HUES48 (cell line): Measurements from ENCODE around the gene PEX16.

Experiments used
- H3K27ac ChIP-seq: one replicate; pipeline ENCODE4 v1.7.0; 2013; ENCODE audit warnings: low read depth, low read length, inconsistent platforms
- H3K27me3 ChIP-seq: 2 replicates; pipeline ENCODE4 v1.6.1; 2013; ENCODE audit warnings: mild to moderate bottlenecking, low read length; ENCODE audit not compliant: control insufficient read depth, insufficient read depth
- H3K36me3 ChIP-seq: 2 replicates; pipeline ENCODE4 v1.6.1; 2013; ENCODE audit warnings: low read length; ENCODE audit not compliant: control insufficient read depth, insufficient read depth
- H3K4me1 ChIP-seq: 2 replicates; pipeline ENCODE4 v1.6.1; 2013; ENCODE audit warnings: mild to moderate bottlenecking, low read length; ENCODE audit not compliant: control insufficient read depth, insufficient read depth
- H3K4me3 ChIP-seq: 2 replicates; pipeline ENCODE4 v1.5.1; 2013; ENCODE audit warnings: mild to moderate bottlenecking, low read depth, low read length
- H3K9ac ChIP-seq: 2 replicates; pipeline ENCODE4 v1.6.1; 2013; ENCODE audit warnings: mild to moderate bottlenecking, low read depth, low read length, moderate library complexity
- H3K9me3 ChIP-seq: 2 replicates; pipeline ENCODE4 v1.6.1; 2013; ENCODE audit warnings: low read length; ENCODE audit not compliant: control insufficient read depth, insufficient read depth

Gene PEX16

DNA sequence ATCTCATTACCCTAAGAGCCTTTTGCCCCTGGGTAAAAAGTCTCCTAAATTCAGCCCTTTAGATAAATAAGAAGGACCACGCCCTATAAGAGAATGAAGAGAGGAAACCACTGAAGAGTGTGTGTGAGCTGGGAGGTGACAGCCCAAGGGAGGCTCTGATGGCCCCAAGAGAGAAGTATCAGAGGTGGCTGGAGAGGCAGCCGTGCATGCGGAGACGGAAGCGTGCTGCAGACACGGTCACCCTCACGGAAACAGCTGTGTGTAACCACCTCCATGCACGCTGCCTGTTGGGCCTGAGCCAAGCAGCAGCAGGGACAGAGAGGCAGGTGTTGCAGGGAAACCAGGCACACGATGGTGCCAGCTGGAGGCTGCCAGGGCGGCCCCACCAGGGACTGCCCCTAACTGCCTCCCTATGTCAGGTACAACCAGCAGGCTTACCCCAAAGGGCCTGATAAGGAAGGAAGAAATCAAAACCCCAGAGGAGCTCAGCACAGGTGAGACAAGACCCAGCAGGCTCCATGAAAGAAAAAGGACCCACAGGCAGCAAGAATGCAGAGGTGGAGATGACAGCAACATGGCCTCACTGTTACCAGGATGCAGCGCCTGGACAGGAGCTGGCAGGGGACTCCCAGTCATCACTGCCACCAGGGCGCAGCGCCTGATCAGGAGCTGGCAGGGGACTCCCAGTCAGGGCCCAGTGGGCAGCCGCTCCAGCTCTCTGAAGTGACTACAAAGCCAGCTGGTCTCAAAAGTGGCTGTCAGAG, 12.5 kb upstream of the PEX16 start:
- Histone ChIP-seq H3K4me1 (no peaks in the 10 kb centered on the region), H3K9ac (no peak overlapping the region), H3K27ac (no peak overlapping the region), H3K27me3 (no peaks in the 10 kb centered on the region), H3K9me3 (no peaks in the 10 kb centered on the region), H3K36me3 (peaks cover 74% of the 10 kb centered on the region), H3K4me3 (no peak overlapping the region)

DNA sequence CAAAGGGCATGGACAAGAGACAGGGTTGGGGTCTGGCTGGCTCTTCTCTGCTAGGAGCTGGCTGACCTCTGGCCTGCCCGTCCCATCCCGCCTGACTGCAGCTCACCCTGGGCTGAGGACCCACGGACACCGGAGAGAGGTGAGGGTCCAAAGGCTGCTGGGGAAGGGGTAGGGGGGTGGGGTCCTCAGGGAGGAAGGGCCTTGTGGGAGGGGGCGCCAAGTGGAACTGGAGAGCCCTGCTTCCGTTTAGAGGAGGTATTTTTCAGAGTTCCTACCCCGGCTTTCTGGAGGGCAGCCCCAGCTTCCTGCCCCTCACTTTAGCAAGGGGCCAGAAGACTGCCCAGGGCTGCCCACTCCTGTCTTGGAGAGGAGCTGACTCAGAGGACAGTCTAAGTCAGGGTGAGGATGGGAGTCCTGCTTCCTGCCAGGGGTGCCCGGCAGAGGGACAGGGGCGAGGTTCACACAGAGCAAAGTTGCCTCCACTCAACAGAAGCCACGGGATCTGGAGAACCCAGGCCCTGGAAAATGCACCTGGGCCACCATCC, 11.9 kb upstream of the PEX16 start:
- H3K27ac ChIP-seq: no peak overlapping the region
- H3K9ac ChIP-seq: no peak overlapping the region
- no peaks in the 10 kb centered on the region for H3K27me3 ChIP-seq
- H3K4me1 ChIP-seq: no peaks in the 10 kb centered on the region
- peaks cover 74% of the 10 kb centered on the region for H3K36me3 ChIP-seq
- no peaks in the 10 kb centered on the region for H3K9me3 ChIP-seq
- H3K4me3 ChIP-seq: no peak overlapping the region

- no peaks in the 10 kb centered on the region for H3K27me3 ChIP-seq
Observed at GRCh38 chr11:45928535-45929215, 11.0 kb upstream of the PEX16 start.

GRCh38 chr11:45927684-45928413, 10.2 kb upstream of the PEX16 start:
- Histone ChIP-seq H3K36me3 (peaks cover 62% of the 10 kb centered on the region), H3K9ac (no peak overlapping the region), H3K27me3 (no peaks in the 10 kb centered on the region; the same call in 1 of the 2 replicates), H3K9me3 (no peaks in the 10 kb centered on the region), H3K27ac (no peak overlapping the region), H3K4me1 (no peaks in the 10 kb centered on the region), H3K4me3 (no peak overlapping the region)

More at GRCh38 chr11:45928535-45929215, 11.0 kb upstream of the PEX16 start:
- H3K9me3 ChIP-seq: no peaks in the 10 kb centered on the region
- no peaks in the 10 kb centered on the region for H3K4me1 ChIP-seq
- no peak overlapping the region for H3K4me3 ChIP-seq
- H3K36me3 ChIP-seq: peaks cover 71% of the 10 kb centered on the region
- no peak overlapping the region for H3K9ac ChIP-seq
- H3K27ac ChIP-seq: no peak overlapping the region

DNA sequence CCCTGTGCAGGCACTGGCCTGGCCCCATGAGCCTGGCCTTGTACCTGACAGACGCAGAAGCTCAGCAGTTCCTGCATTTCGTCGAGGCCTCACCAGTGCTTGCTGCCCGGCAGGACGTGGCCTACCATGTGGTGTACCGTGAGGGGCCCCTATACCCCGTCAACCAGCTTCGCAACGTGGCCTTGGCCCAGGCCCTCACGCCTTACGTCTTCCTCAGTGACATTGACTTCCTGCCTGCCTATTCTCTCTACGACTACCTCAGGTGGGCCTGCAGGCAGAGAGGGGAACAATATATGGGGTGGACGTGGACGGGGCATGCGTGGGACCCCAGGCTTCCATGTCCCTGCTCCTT, 9.6 kb upstream of the PEX16 start:
- Histone ChIP-seq H3K4me1 (no peaks in the 10 kb centered on the region), H3K9me3 (no peaks in the 10 kb centered on the region), H3K4me3 (no peak overlapping the region), H3K9ac (no peak overlapping the region), H3K36me3 (peaks cover 60% of the 10 kb centered on the region), H3K27ac (no peak overlapping the region), H3K27me3 (no peaks in the 10 kb centered on the region; the same call in 1 of the 2 replicates)

DNA sequence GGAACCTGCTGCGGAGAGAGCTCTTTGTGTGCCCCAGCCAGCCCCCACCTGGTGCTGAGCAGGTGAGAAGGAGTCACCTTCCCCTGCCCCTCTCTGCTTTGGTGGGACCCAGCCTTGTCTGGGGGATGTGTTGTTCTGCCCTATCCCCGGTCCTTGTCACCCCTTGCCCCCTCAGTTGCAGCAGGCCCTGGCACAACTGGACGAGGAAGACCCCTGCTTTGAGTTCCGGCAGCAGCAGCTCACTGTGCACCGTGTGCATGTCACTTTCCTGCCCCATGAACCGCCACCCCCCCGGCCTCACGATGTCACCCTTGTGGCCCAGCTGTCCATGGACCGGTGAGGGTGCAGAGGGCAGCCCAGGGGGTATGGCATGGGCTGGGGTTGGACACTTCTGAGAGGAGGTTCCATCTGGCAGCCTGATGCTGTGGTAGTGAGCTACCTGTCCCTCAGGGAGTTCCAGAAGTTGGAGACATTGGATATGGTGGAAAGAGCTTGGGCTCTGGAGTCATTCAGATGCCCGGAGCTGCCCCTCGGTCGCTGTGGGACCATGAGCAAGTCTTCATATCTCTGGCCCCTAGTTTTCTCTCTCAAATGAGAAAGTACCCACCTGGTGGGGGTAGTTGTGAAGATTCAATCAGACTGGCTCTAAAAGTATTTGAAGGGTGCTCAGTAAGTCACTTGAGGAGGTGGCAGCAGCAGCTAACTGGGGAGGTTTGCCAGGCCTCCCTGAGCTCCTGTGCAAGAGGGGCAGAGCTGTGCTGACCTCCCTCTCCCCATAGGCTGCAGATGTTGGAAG, 9.1 kb upstream of the PEX16 start:
- Histone ChIP-seq H3K27me3 (no peaks in the 10 kb centered on the region; the same call in 1 of the 2 replicates), H3K9ac (no peak overlapping the region), H3K27ac (no peak overlapping the region), H3K9me3 (no peaks in the 10 kb centered on the region), H3K36me3 (peaks cover 56% of the 10 kb centered on the region), H3K4me1 (peaks cover 1% of the 10 kb centered on the region), H3K4me3 (no peak overlapping the region)

DNA sequence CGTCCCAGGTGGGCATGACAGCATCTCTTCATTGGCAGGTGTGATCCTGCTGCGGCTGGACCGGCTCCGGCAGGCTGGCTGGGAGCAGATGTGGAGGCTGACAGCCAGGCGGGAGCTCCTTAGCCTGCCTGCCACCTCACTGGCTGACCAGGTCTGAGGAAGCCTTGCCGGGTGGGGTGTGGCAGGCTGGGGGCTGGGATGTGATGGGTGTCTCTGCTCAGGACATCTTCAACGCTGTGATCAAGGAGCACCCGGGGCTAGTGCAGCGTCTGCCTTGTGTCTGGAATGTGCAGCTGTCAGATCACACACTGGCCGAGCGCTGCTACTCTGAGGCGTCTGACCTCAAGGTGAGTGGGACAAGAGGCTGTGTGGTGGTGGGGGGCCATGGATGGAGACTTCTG, 8.3 kb upstream of the PEX16 start:
- no peak overlapping the region for H3K4me3 ChIP-seq
- no peak overlapping the region for H3K27ac ChIP-seq
- H3K4me1 ChIP-seq: peaks cover 9% of the 10 kb centered on the region
- no peaks in the 10 kb centered on the region for H3K9me3 ChIP-seq
- no peak overlapping the region for H3K9ac ChIP-seq
- H3K27me3 ChIP-seq: peaks cover 5% of the 10 kb centered on the region
- H3K36me3 ChIP-seq: peaks cover 49% of the 10 kb centered on the region

- Histone ChIP-seq H3K27me3 (peaks cover 8% of the 10 kb centered on the region), H3K36me3 (peaks cover 49% of the 10 kb centered on the region), H3K9me3 (no peaks in the 10 kb centered on the region), H3K4me3 (no peak overlapping the region), H3K4me1 (peaks cover 13% of the 10 kb centered on the region), H3K9ac (no peak overlapping the region), H3K27ac (no peak overlapping the region)
Observed at GRCh38 chr11:45925550-45925949, 7.9 kb upstream of the PEX16 start.

DNA sequence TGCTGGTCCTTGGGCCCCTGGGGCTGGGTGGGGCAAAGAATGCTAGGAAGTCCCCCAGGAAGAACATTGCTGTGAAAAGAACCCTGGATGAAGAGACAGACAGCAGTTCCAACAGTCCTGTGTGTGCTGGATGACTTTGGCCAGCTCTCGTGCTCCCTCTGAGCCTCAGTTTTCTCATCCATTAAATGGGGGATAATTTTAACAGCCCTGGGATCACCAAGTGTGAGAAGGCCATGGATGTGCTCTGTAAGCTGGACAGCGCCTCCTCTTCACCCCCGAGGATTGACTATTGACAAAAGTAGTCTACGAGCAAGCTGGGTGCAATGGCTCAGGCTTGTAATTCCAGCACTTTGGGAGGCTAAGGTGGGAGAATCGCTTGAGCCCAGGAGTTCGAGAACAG, 7.2 kb upstream of the PEX16 start:
- peaks cover 49% of the 10 kb centered on the region for H3K36me3 ChIP-seq
- H3K27me3 ChIP-seq: peaks cover 8% of the 10 kb centered on the region
- H3K4me3 ChIP-seq: no peak overlapping the region
- no peak overlapping the region for H3K9ac ChIP-seq
- no peaks in the 10 kb centered on the region for H3K9me3 ChIP-seq
- H3K27ac ChIP-seq: no peak overlapping the region
- peaks cover 17% of the 10 kb centered on the region for H3K4me1 ChIP-seq

DNA sequence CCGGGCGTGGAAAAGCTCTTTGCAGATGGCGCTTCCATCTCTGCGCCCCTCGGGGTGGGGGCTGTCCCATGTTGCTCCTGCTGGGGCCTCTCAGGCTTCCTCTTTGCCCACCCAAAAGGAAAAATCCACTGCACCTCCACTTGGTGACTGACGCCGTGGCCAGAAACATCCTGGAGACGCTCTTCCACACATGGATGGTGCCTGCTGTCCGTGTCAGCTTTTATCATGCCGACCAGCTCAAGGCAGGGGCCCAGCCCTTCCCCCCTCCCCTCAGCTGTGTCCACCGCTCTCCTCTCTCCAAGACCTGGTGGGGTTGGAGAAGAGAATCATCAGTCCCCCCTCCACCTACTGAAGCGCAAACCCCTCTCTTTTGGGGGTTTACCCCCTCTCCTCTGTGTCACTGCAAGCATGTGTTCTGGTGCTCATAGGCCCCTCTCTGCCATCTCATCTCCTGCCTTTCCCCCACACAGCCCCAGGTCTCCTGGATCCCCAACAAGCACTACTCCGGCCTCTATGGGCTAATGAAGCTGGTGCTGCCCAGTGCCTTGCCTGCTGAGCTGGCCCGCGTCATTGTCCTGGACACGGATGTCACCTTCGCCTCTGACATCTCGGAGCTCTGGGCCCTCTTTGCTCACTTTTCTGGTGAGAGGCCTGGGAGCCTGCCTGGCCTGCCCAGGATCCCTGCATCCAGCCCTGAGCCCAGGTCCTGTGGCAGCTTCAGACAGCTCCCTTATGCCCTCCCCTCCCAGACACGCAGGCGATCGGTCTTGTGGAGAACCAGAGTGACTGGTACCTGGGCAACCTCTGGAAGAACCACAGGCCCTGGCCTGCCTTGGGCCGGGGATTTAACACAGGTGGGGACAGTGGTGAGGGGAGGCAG, 6.6 kb upstream of the PEX16 start:
- Histone ChIP-seq H3K4me1 (peaks cover 17% of the 10 kb centered on the region), H3K4me3 (no peak overlapping the region; the same call in 1 of the 2 replicates), H3K27ac (no peak overlapping the region), H3K27me3 (peaks cover 8% of the 10 kb centered on the region), H3K36me3 (peaks cover 49% of the 10 kb centered on the region), H3K9ac (no peak overlapping the region), H3K9me3 (no peaks in the 10 kb centered on the region)
